Endodermal cell (in vitro differentiated cells): ENCODE data around the gene USP25. TPM values are rescaled to one million over a fixed set of nuclear protein-coding genes. Genes with fewer than 3 reads are reported as not detected.

ENCODE experiments used
- DNase-seq: peaks from one replicate; pipeline ENCODE4 v3.0.0-alpha.2; 2017
- H3K27ac ChIP-seq: 2 replicates; pipeline ENCODE4 v1.5.1; 2013; ENCODE audit warnings: mild to moderate bottlenecking, low read depth, low read length, moderate library complexity
- H3K27me3 ChIP-seq: 2 replicates; pipeline ENCODE4 v1.6.1; 2013; ENCODE audit warnings: mild to moderate bottlenecking, low read length, moderate library complexity; ENCODE audit not compliant: insufficient read depth, control insufficient read depth, poor library complexity, severe bottlenecking
- H3K36me3 ChIP-seq: 2 replicates; pipeline ENCODE4 v1.7.0; 2013; ENCODE audit warnings: mild to moderate bottlenecking, low read length, moderate library complexity; ENCODE audit not compliant: control insufficient read depth, insufficient read depth
- H3K4me1 ChIP-seq: one replicate; pipeline ENCODE4 v1.7.0; 2013; ENCODE audit warnings: low read length; ENCODE audit not compliant: control insufficient read depth, insufficient read depth
- H3K4me3 ChIP-seq: 2 replicates; pipeline ENCODE4 v1.5.1; 2013; ENCODE audit warnings: mild to moderate bottlenecking, low read length, moderate library complexity
- H3K9ac ChIP-seq: 2 replicates; pipeline ENCODE4 v1.6.1; 2013; ENCODE audit warnings: mild to moderate bottlenecking, low read length, moderate library complexity; ENCODE audit not compliant: poor library complexity, severe bottlenecking; ENCODE audit errors: extremely low read depth
- H3K9me3 ChIP-seq: 2 replicates; pipeline ENCODE4 v1.6.1; 2013; ENCODE audit warnings: mild to moderate bottlenecking, low read length, moderate library complexity; ENCODE audit not compliant: control insufficient read depth
- H3K27ac Mint-ChIP-seq: 2 replicates; pipeline ENCODE4 v1.8.0; 2020; ENCODE audit warnings: mixed read lengths
- H3K27me3 Mint-ChIP-seq: 2 replicates; pipeline ENCODE4 v1.8.0; 2021; ENCODE audit warnings: mild to moderate bottlenecking, mixed read lengths; ENCODE audit not compliant: insufficient read depth
- H3K36me3 Mint-ChIP-seq: 2 replicates; pipeline ENCODE4 v1.8.0; 2020; ENCODE audit warnings: low read depth, mixed read lengths
- H3K4me1 Mint-ChIP-seq: 2 replicates; pipeline ENCODE4 v1.8.0; 2020; ENCODE audit warnings: mixed read lengths
- H3K4me3 Mint-ChIP-seq: 2 replicates; pipeline ENCODE4 v1.8.0; 2020; ENCODE audit warnings: mild to moderate bottlenecking, moderate library complexity, mixed read lengths
- H3K9me3 Mint-ChIP-seq: 2 replicates; pipeline ENCODE4 v1.8.0; 2020; ENCODE audit warnings: mild to moderate bottlenecking, mixed read lengths
- WGBS, 2 experiments: methylation state at CpG; one replicate each; pipeline versions ENCODE4 v1.1.5 to v1.1.7; 2013; ENCODE audit warnings: missing lambda C conversion rate in 2 of 2, mixed read lengths in 1 of 2; ENCODE audit not compliant: insufficient coverage in 1 of 2, insufficient read length in 1 of 2; 5-methylcytosine and 5-hydroxymethylcytosine counted together
- total RNA-seq, 2 donors: library from RNA; stranded (reverse); fragmentation: NEBNext Ultra II Directional in 1 of 2; extraction: Animal tissue kit (Norgen Biotek cat#: 25700) in 1 of 2; gene quantifications; 2 replicates in 1 of 2; 3 replicates in 1 of 2; pipeline ENCODE4 v1.2.1, GENCODE V29; 2021
- TF ChIP-seq, protein P1 (sequence below): fragments of 200-600 bp; sonication (generic); conservative IDR thresholded peaks from 2 replicates; pipeline ENCODE4 v1.5.0; 2021; ENCODE audit warnings: antibody characterized with exemption, mild to moderate bottlenecking

USP25 gene
- total RNA-seq, 2 donors from 2014 or later, result 31.4 to 34.9 TPM

- Mint-ChIP-seq H3K27me3 (no peaks in the 10 kb centered on the region), H3K27ac (no peak overlapping the region), H3K9me3 (no peaks in the 10 kb centered on the region), H3K36me3 (no peaks in the 10 kb centered on the region), H3K4me3 (no peak overlapping the region), H3K4me1 (no peaks in the 10 kb centered on the region)
- TF ChIP-seq, protein P1, sequence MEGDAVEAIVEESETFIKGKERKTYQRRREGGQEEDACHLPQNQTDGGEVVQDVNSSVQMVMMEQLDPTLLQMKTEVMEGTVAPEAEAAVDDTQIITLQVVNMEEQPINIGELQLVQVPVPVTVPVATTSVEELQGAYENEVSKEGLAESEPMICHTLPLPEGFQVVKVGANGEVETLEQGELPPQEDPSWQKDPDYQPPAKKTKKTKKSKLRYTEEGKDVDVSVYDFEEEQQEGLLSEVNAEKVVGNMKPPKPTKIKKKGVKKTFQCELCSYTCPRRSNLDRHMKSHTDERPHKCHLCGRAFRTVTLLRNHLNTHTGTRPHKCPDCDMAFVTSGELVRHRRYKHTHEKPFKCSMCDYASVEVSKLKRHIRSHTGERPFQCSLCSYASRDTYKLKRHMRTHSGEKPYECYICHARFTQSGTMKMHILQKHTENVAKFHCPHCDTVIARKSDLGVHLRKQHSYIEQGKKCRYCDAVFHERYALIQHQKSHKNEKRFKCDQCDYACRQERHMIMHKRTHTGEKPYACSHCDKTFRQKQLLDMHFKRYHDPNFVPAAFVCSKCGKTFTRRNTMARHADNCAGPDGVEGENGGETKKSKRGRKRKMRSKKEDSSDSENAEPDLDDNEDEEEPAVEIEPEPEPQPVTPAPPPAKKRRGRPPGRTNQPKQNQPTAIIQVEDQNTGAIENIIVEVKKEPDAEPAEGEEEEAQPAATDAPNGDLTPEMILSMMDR, result no peak
- no peak overlapping the region for H3K9ac ChIP-seq
- H3K4me1 ChIP-seq, result no peaks in the 10 kb centered on the region
- WGBS, 2 experiments, result 89% methylated on average over 3 of the region's 3 CpGs; no CpG with 5 or more reads in 1 of the 2 experiments
- no peaks in the 10 kb centered on the region for H3K9me3 ChIP-seq
- no peak overlapping the region for H3K27ac ChIP-seq
- H3K27me3 ChIP-seq, result no peaks in the 10 kb centered on the region
- DNase-seq, result no peak
- H3K4me3 ChIP-seq, result no peak overlapping the region
- H3K36me3 ChIP-seq, result no peaks in the 10 kb centered on the region
Observed at GRCh38 chr21:15688016-15688415, 41.8 kb upstream of the USP25 start.

DNA sequence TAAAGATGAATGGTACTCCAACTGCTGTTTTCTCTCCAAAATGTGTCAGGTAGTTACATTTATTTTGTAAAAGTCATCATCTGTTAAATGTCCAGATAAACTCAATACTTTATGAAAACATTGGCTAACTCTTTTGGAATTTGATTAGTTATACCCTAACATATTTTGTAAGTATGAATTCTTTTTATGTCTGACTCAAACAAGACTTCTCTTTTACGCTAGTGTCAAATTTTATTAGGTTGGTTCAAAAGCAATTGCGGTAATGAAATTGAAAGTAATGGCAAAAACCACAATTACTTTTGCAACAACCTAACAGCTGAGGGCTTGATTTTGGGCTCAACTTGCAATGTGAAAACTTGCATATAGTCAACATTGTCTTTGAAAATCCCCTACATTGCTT, 41.0 kb upstream of the USP25 start:
- DNase-seq, result no peak
- WGBS, 2 experiments, result 93% methylated on average over 2 of the region's 2 CpGs; no CpG with 5 or more reads in 1 of the 2 experiments
- no peaks in the 10 kb centered on the region for H3K4me1 ChIP-seq
- no peak overlapping the region for H3K4me3 ChIP-seq
- H3K36me3 Mint-ChIP-seq, result no peaks in the 10 kb centered on the region
- H3K9ac ChIP-seq, result no peak overlapping the region
- no peak overlapping the region for H3K27ac ChIP-seq
- H3K9me3 Mint-ChIP-seq, result no peaks in the 10 kb centered on the region
- H3K27me3 Mint-ChIP-seq, result no peaks in the 10 kb centered on the region
- no peaks in the 10 kb centered on the region for H3K4me1 Mint-ChIP-seq
- no peaks in the 10 kb centered on the region for H3K36me3 ChIP-seq
- H3K9me3 ChIP-seq, result no peaks in the 10 kb centered on the region
- H3K27me3 ChIP-seq, result no peaks in the 10 kb centered on the region
- H3K4me3 Mint-ChIP-seq, result no peak overlapping the region
- TF ChIP-seq, protein P1, result no peak
- no peak overlapping the region for H3K27ac Mint-ChIP-seq

DNA sequence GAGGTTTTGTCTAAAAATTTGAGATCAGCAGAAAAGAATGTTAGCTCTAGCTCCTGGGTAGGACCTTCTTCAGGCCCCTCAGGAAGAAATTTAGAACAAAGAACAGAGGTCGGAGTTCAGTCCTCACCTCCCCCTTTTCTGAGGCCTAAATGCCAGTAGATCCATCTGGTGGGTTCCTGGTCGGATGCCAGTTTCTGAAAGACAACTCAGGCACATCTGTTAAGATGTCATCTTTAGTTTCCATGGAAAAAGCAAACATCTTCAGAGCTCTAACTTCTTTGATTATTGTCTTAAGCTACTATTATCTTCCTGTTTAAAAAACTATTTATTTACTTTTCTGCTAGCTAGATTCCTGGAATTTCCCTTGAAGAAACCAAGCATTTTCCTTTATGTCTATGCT, 37.1 kb upstream of the USP25 start:
- Mint-ChIP-seq H3K27me3 (no peaks in the 10 kb centered on the region), H3K27ac (no peak overlapping the region), H3K9me3 (no peaks in the 10 kb centered on the region), H3K36me3 (no peaks in the 10 kb centered on the region), H3K4me3 (no peak overlapping the region), H3K4me1 (no peaks in the 10 kb centered on the region)
- Histone ChIP-seq H3K4me3 (no peak overlapping the region), H3K27ac (no peak overlapping the region), H3K9ac (no peak overlapping the region), H3K4me1 (no peaks in the 10 kb centered on the region), H3K36me3 (no peaks in the 10 kb centered on the region), H3K27me3 (no peaks in the 10 kb centered on the region), H3K9me3 (no peaks in the 10 kb centered on the region)
- TF ChIP-seq, protein P1, result no peak
- whole genome bisulfite sequencing, 2 experiments, result 83 to 91% methylated on average over 2 of the region's 2 CpGs
- DNase-seq, result no peak
